H7 (cell line): ENCODE data around the gene GGT1. TPM values are rescaled to one million over a fixed set of nuclear protein-coding genes. Genes with fewer than 3 reads are reported as not detected.
"Not testable (repeated sequence)": the region's sequence is repeated elsewhere in the genome, so short reads cannot be mapped to it uniquely, and the experiment has no call there.

Experiments
- DNase-seq: peaks from one replicate; pipeline ENCODE4 v3.0.0; 2012
- H3K27me3 ChIP-seq: 2 replicates; pipeline ENCODE4 v1.6.0; 2011; ENCODE audit warnings: mild to moderate bottlenecking, low read length; ENCODE audit not compliant: control insufficient read depth, insufficient read depth
- H3K36me3 ChIP-seq: replicated peaks from 2 replicates; pipeline ENCODE4 v1.5.1; 2011; ENCODE audit warnings: low read length; ENCODE audit not compliant: control insufficient read depth, insufficient read depth
- H3K4me3 ChIP-seq: 2 replicates; pipeline ENCODE4 v1.5.1; 2011; ENCODE audit warnings: low read depth, mild to moderate bottlenecking, control low read depth, low read length, moderate library complexity; ENCODE audit not compliant: insufficient read depth
- total RNA-seq: library from RNA; depleted of rRNA; stranded (reverse); fragments of >200 nt; shearing (Covaris generic); gene quantifications from 2 replicates; pipeline ENCODE4 v1.2.3, GENCODE V29; 2014

Gene GGT1
- total RNA-seq, 1 experiment from 2014 or later, result 24.6 TPM

GRCh38 chr22:24589518-24590030, 13.4 kb upstream of the GGT1 start:
- Histone ChIP-seq H3K4me3 (no peak overlapping the region), H3K27me3 (no peaks in the 10 kb centered on the region), H3K36me3 (peaks cover 3% of the 10 kb centered on the region)
- no peak for DNase-seq

DNA sequence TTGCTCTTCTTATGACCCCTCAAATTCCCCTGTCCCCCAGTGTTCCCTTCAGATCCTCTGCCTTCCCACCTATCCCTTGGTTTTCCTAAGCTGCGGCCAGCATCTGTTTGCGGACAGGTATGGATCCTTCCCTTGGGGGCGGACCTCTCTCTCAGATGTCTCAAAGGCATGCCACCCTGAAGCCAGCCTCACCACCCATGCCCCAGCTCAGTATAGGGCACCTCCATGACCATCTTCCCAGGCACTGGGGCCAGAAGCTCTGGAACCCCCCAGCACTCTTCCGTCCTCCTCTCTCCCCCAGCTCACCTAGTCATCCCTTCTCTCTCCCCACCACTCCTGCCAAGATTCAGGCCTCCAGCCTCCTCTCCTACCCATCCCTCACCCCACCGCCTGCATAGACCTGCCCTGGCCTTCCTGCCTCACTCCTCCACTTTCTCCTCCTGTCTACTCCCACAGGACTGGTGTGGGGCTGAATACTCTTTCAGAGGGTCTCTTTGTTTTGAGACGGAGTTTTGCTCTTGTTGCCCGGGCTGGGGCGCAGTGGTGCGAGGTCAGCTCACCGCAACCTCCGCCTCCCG, 12.3 kb upstream of the GGT1 start:
- Histone ChIP-seq H3K27me3 (no peaks in the 10 kb centered on the region), H3K36me3 (peaks cover 3% of the 10 kb centered on the region), H3K4me3 (no peak overlapping the region)
- DNase-seq, result no peak

DNA sequence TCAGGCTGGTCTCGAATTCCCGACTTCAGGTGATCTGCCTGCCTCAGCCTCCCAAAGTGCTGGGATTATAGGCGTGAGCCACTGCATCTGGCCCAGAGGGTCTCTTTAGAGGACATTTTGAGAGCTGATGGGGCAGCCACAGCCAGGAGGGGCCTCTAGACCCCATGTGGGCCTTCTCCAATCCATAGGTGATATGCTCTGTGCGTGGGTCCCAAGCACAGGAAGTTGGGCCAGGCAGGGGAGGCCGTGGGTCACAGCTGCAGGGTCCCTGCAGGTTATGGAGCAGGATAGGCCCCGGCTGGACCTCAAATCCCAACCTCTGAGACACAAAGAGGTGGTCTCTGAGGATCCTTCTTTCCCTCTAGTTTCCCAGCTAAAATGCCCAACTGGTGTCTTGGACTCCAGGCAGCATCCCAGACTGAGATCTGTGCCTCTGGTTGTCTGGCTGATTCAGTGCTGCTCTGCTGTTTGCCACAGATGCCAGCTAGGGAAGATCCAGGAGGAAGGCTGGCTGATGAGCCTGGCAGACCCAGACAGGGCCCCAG, 11.6 kb upstream of the GGT1 start:
- no peak for DNase-seq
- no peaks in the 10 kb centered on the region for H3K27me3 ChIP-seq
- peaks cover 3% of the 10 kb centered on the region for H3K36me3 ChIP-seq
- H3K4me3 ChIP-seq, result no peak overlapping the region

- peak overlapping the region; percentile 72 for H3K4me3 ChIP-seq
- H3K36me3 ChIP-seq, result peaks cover 3% of the 10 kb centered on the region
- no peaks in the 10 kb centered on the region for H3K27me3 ChIP-seq
- peak; percentile 86 for DNase-seq
Measured at GRCh38 chr22:24592058-24592850, 10.7 kb upstream of the GGT1 start.

DNA sequence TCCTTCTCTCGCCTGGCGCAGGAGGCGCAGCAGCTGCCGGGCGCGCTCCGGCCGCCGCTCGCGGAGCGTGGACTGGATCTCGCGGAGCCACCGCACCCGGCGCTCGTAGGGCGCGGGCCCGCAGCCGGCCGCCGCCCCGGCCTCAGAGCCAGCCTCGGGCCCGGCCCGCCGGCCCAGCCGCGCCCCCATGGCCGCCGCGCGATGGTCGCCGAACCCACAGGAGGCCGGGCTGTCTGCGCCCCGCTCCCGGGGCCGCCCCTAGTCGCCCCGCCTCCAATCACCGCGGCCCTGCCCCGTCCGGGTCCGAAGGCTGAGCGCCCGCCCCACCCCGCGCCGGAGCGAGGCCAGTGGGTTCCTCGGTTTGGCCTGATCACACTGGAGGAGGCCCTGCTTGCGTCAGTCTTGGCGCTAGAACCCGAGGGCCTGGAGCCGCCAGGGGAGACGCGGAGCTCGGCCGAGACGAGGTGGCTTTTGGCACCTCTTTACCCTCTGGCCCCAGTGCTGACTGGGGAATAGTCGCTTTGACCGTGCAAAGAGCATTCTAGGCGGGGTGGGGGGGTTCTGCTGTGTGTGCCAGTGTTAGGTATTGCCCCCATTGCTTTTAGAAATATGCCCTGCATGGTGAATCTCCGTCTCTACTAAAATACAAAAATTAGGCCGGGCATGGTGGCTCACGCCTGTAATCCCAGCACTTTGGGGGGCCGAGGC, 10.0 kb upstream of the GGT1 start, which contains the start of gene LRRC75B:
Gene LRRC75B (minus strand): TSS at position 223 of the 708 bp plus-strand sequence. CDS start 34 bp downstream, at position 189.
- Histone ChIP-seq H3K27me3 (no peaks in the 10 kb centered on the region), H3K36me3 (peaks cover 3% of the 10 kb centered on the region), H3K4me3 (peak within 1 kb of the TSS; percentile 72)
- peak; percentile 99 for DNase-seq

DNA sequence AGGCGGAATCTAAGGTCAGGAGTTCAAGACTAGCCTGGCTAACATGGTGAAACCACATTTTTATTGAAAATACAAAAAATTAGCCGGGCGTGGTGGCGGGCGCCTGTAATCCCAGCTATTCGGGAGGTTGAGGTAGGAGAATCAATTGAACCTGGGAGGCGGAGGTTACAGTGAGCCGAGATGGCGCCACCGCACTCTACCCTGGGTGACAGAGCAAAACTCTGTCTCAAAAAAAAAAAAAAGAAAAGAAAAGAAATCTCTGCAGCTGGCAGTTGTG, 9.5 kb upstream of the GGT1 start:
- H3K4me3 ChIP-seq, H3K36me3 ChIP-seq, H3K27me3 ChIP-seq, DNase-seq: not testable (repeated sequence)

DNA sequence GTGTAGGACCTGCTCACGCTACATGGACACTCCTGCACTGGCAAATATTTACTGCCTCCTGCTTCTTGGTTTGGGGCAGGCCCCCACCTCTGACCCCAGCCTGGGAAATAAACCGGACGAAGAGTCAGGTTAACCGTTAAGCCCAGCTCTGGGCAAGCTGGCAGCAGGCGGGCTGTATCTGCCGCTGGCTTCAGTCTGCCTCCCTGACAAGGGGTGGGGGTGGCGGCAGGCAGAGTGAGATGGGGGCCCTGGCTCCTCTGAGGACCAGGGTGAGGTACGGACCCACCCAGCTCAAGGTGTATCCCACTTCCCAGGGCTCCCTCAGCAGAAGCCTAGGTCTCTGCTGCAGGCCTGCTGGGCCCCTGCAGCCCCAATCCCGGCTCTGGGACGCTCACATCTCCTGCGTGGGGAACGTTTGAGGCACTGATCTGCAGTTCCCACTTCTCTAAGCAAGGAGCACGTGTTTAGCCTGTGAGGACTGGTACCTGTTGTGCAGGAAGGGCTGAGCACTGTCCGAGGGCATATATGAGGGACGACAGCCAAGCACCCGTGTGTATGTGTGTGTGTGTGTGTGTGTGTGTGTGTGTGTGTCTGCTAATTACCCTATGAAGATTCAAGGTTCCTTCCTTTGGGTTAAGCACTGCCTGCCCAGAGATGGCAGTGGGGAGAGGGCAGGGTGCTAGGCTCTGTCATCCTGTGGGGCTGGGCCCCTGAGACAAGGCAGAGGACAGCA, 9.0 kb upstream of the GGT1 start:
- no peaks in the 10 kb centered on the region for H3K36me3 ChIP-seq
- no peaks in the 10 kb centered on the region for H3K27me3 ChIP-seq

GRCh38 chr22:24594569-24595120, 8.3 kb upstream of the GGT1 start:
- H3K27me3 ChIP-seq, result no peaks in the 10 kb centered on the region
- DNase-seq, result peak; percentile 37
- H3K36me3 ChIP-seq, result no peaks in the 10 kb centered on the region
- no peak overlapping the region for H3K4me3 ChIP-seq

More for the DNA sequence above, 9.0 kb upstream of the GGT1 start:
- no peak overlapping the region for H3K4me3 ChIP-seq
- peak; percentile 52 for DNase-seq

GRCh38 chr22:24595228-24595627, 7.8 kb upstream of the GGT1 start:
- Histone ChIP-seq H3K27me3 (no peaks in the 10 kb centered on the region), H3K4me3 (no peak overlapping the region), H3K36me3 (no peaks in the 10 kb centered on the region)
- no peak for DNase-seq

- Histone ChIP-seq H3K36me3 (no peaks in the 10 kb centered on the region), H3K4me3 (no peak overlapping the region), H3K27me3 (no peaks in the 10 kb centered on the region)
- DNase-seq, result no peak
Measured at GRCh38 chr22:24595863-24596262, 7.1 kb upstream of the GGT1 start.

DNA sequence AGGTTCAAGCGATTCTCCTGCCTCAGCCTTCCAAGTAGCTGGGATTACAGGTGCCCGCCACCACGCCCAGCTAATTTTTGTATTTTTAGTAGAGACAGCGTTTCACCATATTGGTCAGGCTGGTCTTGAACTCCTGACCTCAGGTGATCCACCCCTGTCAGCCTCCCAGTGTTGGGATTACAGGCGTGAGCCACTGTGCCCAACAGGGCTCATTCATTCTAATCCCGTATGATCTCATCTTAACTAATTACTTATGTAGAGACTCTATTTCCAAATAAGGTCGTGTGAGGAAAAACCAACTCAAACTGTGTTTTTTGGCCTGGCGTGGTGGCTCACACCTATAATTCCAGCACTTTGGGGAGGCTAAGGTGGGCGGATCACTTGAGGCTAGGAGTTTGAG, 5.9 kb upstream of the GGT1 start:
- not testable (repeated sequence) for DNase-seq, H3K36me3 ChIP-seq, H3K27me3 ChIP-seq, H3K4me3 ChIP-seq

DNA sequence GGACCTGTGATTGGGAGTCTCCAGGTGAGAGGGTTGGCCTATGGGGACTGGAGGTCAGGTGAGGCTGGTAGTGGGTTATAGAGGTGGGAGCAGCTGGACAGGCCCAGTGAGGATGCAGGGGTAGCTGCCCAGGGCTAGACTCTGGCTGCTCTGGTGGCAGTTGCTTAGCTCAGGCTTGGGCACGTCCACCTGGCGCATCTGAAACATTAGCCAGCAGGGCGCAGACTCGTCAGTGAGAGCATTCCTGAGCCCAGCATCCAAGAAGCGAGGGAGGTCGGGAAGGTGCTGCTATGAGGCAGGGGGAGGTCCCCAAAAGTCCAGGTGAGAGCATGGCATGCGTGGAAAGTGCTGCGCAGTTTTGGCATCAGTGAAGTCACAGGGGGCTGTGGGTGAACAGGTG, 3.5 kb upstream of the GGT1 start:
- no peaks in the 10 kb centered on the region for H3K36me3 ChIP-seq
- H3K27me3 ChIP-seq, result no peaks in the 10 kb centered on the region
- H3K4me3 ChIP-seq, result no peak overlapping the region
- DNase-seq, result peak; percentile 42

DNA sequence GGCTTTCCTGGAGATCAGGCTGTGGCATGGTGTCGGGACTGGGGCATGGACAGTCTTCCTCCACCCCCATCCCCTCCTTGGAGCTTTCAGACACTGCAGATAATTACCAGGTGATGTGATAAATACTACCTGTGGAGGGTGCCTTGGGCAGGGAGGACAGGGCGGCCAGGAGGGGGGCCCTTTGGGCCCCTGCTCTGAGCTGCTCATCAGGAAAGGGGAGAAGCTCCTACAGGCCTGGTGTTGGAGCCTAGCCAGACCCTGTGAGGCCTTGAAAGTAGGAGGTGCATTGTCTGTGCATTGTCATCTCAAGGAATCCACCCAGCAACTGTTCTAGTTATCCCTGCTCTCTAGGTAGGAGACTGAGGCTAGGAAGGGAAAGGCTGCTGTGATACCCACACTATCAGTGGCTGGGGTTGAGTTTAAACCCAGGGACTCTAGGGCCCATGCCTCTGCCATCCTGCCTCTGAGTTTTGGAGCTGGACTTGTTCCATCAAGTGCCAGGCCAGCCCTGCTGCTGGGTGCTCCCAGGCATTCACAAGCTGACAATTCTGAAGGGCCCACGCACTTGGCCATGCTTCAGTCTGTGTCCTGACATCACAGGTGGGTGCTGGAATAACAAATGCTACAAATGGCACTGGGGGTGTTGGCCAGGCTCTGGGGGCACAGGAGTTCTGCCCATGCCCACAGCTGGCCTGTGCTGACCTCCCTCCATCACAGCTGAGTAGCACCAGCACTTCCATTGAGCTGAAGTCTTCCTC, 2.9 kb upstream of the GGT1 start:
- not testable (repeated sequence) for H3K27me3 ChIP-seq, H3K4me3 ChIP-seq, DNase-seq, H3K36me3 ChIP-seq
